ENCODE results near the gene CEP112.
"Not testable (repeated sequence)": the region's sequence is repeated elsewhere in the genome, so short reads cannot be mapped to it uniquely, and the experiment has no call there.

The CEP112 gene

DNA sequence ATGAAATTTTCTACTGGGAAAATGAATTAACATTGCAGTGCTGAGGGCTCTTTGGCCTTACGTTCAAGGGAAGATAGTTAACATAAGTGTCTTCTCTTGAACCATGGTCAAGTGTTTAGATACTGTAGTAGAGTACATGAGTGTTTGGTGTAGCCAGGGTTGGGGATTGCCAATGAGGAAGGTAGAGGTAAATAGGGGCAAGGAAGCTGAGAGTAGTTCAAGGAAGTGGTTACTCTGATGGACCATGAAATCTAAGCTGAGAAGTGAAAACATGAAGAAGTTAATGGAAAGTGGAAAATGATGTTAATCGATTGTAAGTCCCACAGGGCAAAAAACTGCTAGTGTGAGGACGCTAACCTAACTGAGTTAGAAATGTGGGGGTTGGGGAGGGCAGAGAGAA lies 380.9 kb downstream of the CEP112 start:
- DNase-seq = no peak

DNA sequence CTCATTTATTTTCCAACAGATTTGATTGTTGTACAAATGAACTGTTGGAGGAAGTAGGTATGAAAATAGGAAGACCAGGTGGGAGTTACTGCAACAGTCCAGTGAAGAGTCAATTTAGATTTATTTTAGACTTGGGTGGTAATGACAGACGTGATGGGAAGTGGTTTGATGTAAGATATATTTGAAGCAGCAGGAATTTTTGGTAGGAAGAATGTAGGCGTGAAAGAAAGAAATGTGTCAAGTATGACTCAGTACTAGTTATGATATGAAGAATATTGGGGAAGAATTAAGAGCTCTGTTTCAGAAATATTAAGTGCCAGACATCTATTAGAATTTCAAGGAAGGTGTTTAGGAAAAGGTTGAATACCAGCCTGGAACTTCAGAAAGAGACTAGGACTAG lies 382.6 kb downstream of the CEP112 start:
- no peak for DNase-seq

DNA sequence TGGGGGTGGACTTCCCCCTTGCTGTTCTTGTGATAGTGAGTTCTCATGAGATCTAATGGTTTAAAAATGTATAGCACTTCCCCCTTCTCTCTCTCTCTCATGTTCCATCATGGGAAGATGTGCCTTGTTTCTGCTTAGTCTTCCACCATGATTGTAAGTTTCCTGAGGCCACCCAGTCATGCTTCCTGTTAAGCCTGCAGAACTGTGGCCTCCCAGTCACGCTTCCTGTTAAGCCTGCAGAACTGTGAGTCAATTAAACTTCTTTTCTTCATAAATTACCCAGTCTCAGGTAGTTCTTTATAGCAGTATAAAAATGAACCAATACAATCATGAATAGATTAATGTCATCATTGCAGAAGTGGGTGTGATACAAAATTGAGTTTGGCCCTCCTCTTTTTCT lies 383.4 kb downstream of the CEP112 start:
- DNase-seq = not testable (repeated sequence)

DNA sequence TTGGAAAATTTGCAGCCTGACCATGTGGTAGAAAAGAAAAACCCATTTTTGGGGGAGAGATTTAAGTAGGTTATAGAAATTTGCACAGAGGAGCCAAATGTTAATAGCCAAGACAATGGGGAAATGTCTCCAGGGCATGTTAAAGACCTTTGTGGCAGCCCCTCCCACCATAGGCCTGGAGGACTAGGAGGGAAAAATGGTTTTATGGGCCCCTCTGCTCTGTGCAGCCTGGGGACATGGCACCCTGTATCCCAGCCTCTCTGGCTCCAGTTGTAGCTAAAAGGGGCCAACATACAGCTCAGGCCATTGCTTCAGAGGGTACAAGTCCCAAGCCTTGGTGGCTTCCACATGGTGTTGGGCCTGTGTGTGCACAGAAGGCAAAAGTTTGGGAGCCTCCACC lies 384.6 kb downstream of the CEP112 start:
- DNase-seq = no peak

DNA sequence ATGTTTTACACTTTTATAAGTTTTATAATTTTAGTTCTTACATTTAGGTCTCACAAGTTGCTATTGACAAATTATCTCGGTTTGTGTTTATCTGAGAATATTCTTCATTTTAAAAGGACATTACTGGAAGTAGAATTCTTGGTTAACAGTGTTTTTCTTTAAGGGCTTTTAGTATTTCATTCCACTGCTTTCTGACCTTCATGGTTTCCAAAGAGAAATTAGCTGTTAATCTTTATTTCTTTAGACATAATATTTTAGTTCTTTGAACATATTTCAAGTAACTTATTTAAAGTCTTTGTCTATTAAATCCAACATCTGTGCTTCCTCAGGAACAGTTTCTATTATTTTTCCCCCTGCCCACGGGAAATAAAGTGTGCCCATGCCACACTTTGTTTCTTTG lies 390.4 kb downstream of the CEP112 start:
- DNase-seq = no peak

DNA sequence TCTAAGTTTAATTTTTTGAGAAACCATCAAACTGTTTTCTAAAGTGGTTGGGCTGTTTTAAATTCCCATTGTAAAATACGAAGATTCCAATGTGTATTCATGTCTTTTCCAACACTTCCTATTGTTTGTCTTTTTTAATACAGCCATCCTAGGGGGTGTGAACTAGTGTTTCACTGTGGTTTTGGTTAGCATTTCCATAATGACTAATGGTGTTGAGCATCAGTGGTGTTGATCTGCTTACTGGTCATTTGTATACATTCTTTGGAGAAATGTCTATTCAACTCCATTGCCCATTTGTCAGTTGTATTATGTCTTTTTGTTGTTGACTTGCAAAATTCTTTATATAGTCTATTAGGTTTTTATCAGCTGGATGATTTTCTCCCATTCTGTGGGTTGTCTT lies 391.3 kb downstream of the CEP112 start:
- DNase-seq = no peak

DNA sequence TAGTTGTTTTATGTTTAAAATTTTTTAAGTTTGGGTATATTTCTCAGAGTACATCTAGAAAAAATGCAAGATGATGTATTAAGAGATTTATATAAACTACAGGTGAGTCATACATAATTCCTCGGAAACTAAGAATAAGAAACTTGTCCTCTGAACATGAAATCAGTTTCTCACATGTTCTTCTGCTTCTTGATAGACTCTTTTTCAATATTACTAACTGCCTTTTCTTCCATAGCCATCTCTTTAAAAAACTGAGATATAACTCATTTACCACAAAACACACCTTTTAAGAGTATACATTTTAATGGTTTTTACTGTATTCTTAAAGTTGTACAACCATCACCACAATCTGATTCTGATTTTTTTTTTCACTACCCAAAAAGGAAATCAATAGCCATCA lies 392.1 kb downstream of the CEP112 start:
- DNase-seq = no peak

DNA sequence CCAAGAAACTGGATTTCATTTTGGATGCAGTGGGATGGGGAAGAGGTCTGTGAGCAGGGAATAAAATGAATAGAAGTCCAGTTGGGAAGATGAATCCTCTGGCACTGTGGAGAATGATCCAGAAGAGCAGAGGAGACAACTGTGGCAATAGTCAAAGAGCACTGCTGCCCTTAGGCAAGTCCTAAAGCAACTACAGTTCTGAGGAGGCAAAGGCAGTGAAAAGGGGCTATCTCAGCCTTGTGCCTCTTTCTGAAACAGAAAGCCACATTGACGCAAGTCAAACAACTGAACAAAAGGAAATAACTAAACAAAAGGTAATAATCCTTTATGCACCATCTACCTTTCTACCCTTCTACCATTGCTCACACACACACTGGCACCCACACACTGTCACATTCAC lies 392.5 kb downstream of the CEP112 start:
- DNase-seq = no peak

DNA sequence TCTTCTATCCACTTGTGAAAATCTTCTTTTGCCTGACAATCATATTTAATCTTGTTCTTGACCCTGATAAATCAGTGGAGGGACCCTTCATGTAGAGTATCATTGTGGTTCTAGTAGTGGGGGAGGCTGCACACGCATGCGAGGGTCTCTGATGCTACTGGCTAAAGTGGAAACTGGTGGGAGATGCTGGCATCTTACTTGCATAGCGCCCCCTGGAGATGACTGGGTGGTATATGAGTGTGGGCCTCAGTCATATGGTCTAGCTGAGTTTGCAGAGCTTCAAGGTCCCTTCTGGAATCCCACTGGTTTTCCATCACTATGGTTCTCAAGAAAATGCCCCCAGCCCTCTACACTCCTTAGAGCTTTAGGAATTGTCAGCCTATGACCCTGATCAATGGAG lies 394.1 kb downstream of the CEP112 start:
- no peak for DNase-seq

DNA sequence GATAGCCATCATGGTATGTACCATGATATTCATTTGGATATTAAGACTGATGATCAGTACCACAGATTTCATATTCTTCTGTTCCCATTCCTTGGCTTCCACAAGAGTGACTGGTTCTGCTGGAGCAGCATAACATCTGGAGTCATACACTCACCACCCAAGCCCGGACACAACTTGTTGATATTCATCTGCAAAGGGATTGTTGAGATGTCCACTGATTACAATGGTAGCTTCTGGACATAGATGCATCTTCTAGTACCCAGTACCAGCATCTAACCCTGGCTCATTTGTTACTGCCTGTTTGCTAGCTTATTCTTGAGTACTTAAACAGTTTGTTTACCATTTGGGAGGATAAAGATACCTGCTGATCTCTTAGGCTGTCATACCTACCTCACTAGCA lies 394.8 kb downstream of the CEP112 start:
- no peak for DNase-seq

DNA sequence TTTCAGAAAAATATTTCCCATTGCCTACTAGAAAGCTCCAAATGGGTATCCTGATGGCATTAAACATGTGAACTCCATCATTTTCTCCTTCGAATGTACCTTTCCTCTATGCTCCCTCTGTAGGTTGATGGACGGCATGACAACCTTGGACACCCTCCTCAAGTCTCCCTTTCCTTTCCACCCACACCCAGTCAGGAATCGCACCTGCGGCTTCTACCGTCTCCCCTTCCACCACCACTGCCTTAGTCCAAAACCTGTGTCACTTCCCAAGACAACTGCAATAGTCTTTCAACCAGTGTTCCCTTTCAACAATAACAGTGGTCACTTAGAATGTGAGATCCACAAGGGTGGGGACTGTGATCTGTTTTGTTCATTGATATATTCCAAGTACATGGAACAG lies 397.4 kb downstream of the CEP112 start:
- DNase-seq = no peak

DNA sequence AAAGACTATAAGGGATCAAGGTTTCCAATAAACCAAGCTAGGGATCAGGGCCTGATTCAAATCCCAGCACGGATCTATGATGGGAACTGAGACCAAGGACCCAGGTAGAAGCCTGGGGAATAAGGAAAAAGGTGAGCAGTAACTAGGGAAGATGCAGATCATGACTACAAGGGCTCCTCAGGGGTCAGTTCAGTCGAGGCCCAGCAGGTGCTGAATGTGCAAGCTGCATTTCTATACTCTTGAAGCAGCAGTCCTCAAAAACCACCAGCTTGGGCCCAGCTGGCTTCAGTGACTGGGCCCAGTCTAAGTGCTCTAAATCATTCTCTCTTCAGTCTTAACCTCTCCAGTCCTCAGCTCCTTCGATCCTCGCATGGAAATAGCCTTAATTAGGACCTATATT lies 401.7 kb downstream of the CEP112 start:
- no peak for DNase-seq

DNA sequence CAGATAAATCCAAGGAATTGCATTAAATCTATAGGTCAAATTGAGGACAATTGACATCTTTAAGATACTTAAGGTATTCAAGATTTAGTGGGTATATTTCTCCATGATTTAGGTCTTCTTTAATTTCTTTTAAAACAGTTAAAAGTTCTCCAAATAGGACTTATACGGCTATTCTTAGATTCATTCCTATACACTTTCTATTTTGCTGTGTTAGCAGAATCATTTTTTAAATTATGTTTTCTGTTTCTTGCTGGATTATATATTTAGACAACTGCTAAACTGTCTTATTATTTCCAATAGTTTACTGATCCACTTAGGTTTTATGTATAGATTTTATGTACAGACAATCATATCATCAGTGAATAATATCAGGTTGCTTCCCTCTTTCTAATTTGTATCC lies 404.4 kb downstream of the CEP112 start:
- no peak for DNase-seq

DNA sequence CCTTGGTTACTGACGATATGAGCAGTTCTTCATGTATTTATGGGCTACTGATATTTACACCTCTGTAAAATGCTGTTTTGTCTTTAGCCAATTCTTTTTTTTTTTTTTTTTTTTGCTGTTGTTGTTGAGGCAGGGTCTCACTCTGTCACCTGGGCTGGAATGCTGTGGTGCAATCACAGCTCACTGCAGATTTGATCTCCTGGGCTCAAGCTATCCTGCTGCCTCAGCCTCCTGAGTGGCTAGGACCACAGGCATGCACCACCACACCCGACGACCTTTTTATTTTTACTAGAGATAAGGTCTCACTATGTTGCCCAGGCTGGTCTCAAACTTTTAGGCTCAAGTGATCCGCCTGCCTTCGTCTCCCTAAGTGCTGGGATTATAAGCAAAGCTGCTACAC lies 405.5 kb downstream of the CEP112 start:
- no peak for DNase-seq

DNA sequence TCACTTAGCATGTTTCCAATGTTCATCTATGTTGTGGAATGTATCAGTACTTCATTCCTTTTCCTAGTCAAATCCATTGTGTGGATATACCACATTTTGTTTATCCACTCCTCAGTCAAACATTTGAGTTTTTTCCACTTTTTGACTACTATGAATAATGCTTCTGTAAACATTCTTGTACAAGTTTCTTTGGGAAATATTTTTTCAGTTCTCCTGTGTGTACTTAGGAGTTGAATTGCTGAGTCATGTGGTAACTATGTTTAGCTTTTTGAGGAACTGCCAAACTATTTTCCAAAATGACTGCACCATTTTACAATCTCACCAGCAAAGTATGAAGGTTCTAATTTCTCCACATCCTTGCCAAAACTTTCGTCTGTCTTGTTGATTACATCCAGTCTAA lies 406.8 kb downstream of the CEP112 start:
- no peak for DNase-seq

DNA sequence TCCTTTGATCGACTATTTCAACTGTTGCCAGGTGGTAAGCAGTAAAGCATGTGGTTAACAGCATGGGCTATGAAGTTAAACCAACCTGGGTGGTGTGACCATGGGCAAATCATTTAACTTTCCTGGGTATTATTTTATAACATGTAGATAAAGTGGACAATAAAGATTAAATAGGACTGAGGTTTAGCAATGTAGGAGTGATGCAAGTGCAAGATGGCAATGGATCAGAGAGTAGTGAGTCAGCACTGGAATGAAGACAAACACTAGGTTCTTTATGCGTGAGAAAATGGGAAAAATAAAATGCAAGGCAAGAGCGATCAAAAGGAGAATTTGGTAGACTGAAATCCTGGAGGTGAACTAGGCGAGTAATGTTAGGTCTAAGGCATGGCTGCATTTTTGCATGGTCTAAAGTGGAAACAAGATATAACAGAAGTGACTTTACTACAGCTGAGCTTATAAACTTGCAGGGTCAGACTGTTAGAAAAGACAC lies 408.0 kb downstream of the CEP112 start:
- DNase-seq = no peak

DNA sequence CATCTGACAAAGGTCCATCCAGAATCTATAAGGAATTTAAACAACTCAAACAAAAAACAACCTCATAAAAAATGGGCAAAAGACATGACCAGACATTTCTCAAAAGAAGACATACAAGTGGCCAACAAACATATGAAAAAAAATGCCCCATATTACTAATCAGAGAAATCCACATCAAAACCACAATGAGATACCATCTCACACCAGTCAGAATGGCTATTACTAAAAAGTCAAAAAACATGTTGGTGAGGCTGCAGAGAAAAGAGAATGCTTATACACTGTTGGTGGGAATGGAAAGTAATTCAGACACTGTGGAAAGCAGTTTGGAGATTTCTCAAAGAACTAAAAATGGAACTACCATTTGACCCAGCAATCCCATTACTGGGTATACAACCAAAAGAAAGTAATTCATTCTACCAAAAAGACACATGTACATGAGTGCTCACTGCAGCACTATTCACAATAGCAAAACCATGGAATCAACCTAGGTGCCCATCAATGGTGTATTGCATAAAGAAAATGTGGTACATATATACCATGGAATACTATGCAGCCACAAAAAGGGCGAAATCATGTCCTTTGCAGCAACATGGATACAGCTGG lies 409.7 kb downstream of the CEP112 start:
- DNase-seq = not testable (repeated sequence)

DNA sequence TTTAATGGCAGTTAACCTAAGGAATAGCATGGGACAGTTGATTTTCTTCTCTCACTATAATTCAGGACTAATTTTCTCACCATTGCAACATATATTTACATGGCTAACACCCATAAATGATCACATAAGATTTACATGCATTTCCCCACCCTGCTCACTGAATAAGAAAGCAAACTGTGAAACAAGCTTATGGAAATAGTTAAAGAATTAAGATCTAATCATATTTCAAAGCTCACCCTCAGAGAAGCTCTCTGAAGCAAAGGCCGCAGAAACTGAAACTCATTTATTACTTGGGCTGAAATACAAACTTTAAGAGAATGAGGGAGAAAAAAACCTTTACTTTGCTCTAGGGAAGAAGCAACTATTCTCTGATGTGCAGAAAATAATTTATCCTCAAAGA lies 411.8 kb downstream of the CEP112 start:
- no peak for DNase-seq

DNA sequence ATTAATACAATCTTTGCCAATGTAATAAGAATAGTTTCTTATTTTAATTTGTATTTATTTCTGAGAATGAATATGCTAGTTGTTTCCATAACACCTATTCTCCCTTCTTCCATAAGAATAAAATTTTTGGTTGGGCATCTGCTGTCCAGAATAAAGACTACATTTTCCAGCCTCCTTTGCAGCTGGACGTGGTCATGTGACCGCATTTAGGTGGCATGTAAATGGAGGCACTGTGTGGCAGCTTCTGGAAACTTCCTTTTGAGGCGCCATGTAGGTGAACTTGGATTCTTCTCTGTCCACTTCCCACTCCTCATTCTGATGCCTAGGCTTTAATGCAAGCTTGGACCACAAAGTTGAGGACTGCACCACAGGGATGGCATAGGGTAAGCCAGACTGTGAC lies 415.0 kb downstream of the CEP112 start:
- DNase-seq = no peak

DNA sequence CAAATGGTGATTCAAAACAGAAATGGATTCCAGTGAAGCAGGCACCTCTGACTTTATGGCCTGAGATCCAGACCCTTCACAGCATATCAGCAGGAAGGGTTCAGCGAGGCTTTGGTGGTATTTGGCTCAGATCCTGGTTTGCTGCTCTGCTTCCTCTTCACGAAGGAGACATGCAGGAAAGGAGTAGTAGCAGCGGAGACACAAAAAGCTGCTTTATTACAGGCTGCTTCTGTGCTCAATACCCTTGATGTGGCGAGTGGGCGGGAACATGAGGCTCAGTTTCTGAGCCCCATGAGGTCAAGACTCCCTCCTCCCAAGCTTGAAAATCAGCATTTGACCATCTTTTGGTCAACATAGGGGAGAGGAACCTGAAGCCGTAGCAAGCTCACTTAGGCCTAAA lies 417.1 kb downstream of the CEP112 start:
- no peak for DNase-seq

DNA sequence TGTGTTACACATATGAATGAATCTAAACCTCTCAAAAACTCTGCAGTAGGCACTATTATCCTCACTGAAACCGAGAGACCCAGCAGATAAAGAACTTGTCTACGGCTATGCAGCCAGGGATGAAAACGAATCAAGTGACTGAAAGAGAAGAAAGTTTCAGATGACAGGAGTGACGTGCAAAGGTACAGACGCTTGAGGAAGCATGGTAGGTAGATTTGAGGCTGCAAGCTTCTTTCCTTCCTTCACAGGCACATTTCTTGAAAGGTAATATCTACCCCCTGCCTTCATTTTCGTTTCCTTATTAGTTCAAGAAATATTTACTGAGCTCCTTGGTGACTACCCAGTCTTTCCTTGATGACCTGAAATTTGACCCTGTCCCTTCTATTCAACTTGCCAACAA lies 418.9 kb downstream of the CEP112 start:
- DNase-seq = no peak

DNA sequence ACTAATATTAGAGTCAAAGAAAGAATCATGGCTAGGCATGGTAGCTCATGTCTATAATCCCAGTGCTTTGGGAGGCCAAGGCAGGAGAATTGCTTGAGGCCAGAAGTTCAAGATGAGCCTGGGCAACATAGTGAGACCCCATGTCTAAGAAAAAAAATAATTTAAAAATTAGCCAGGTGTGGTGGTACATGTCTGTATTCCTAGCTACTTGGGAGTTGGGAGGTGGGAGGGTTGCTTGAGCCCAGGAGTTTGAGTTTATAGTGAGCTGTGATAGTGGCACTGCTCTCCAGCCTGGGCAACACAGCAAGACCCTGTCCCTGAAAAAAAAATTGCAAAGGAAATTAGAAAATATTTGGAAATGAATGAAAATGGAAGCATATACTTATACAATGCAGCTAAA lies 420.2 kb downstream of the CEP112 start:
- DNase-seq = no peak

DNA sequence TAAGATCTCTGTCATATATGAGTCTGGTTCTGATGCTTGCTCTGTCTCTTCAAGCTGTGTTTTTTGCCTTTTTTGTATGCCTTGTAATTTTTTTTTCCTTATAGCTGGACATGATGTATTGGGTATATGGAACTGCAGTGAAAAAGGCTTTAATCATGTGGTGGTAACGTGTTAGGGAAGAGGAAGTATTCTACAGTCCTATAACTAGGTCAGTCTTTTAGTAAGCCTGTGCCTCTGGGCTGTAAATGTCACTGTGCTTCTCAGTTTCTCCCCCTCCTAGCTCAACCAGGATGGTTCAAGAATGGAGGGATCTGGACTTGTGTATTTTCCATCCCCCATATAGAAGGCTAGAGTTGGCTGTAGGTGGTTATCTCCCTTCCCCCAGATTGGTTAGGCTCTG lies 428.1 kb downstream of the CEP112 start:
- no peak for DNase-seq

DNA sequence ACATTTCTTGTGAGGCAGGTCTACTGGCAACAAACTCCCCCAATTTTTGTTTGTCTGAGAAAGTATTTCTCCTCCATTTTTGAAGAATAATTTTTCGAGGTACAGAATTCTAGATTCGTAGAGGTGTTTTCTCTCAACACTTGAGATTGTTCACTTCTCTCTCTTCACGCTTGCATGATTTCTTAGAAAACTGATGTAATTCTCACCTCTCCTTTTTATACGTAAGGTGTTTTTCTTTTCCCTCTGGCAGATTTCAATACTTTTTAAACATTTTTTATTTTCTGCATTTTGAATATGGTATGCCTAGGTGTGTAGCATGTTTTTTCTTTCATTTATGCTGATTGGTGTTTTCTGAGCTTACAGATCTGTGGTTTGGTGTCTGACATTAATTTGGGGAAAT lies 429.0 kb downstream of the CEP112 start:
- DNase-seq = no peak

DNA sequence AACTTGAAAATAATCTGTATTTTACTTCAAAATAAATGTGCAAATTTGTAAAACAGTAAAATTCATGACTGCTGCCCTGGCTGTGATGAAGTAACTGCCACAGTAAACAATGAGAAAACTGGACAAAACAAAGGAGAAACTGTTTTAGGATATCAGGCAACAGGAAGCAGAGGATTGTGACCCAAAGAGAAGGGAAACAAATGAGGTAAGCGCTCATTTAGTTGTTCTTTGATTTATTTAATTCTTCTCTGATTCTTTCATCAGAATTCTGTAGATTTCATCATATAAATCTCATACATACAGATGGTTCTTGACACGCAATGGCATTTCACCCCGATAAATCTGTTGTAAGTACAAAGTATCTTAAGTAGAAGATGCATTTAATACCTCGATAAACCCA lies 432.4 kb downstream of the CEP112 start:
- no peak for DNase-seq

DNA sequence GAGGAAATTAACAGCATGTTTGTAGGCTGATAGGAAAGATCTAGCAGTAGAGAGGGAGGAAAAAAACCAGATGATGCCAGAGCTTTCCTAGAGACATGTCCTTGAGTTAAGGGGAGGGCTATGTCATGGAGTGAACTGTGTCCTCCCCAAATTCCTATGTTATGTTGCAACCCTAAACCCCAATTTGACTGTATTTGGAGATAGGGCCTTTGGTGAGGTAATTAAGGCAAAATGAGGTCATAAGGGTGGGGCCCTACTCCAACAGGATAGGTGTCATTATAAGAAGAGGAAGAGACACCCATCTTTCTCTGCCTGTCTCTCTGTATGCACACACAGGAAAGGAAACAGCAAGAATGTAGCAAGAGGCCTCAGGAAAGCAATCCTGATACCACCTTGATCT lies 435.2 kb downstream of the CEP112 start:
- no peak for DNase-seq

Data from NCI-H1694 (cell line).